Esophagus mucosa (tissue), 1 donor: ENCODE measurements around the gene MCM6. TPM values are rescaled to one million over a fixed set of nuclear protein-coding genes. Genes with fewer than 3 reads are reported as not detected.
"Not testable (repeated sequence)": the region's sequence is repeated elsewhere in the genome, so short reads cannot be mapped to it uniquely, and the experiment has no call there.

Experiments
- ATAC-seq: fragments of 200-7000 bp; cut with Tn5 transposase; one replicate; pipeline ENCODE4 v1.9.1; 2020
- total RNA-seq: library from RNA; stranded (reverse); gene quantifications from one replicate; pipeline ENCODE4 v1.2.4, GENCODE V29; 2023
- donor health status: DM: yes; HTN: yes; CAD: no.

MCM6 gene
- total RNA-seq, 1 donor from 2014 or later = 16.4 TPM

DNA sequence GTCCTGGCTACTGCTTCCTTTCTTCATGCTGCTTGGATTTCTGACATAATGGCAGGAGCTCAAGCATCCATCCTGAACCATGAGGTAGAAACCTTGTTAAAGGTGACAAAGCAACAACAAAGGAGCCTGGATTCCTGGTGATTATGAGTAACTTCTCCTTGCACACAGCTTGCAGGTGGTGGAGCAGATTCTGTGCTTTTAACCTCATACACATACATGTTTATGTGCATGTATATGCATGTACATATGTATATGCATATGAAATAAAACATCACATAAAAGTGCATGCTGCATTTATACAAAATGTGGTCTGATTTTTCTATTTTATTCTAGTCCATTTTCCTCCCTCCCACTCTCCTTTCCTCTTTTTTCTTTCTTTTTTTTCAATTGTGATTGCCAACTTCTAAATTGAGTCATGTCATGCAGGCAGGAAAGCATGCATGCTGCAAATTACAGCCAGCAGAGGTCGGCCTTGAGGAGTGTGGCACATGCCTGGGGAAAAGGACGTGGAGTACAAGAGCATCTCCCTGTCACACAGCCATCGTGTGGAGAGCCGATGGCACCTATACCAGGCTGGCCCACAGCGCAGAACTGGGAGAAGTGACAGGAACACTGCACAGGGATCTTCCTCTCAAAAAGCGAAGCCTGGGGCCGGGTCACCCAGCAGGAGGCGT, 57.2 kb downstream of the MCM6 start:
- peak; percentile 39 for ATAC-seq

- ATAC-seq = no peak
Measured at GRCh38 chr2:135817951-135818350, 58.3 kb downstream of the MCM6 start.

- no peak for ATAC-seq
Measured at GRCh38 chr2:135817466-135817865, 58.8 kb downstream of the MCM6 start.

- no peak for ATAC-seq
Measured at GRCh38 chr2:135815269-135815668, 61.0 kb downstream of the MCM6 start.

DNA sequence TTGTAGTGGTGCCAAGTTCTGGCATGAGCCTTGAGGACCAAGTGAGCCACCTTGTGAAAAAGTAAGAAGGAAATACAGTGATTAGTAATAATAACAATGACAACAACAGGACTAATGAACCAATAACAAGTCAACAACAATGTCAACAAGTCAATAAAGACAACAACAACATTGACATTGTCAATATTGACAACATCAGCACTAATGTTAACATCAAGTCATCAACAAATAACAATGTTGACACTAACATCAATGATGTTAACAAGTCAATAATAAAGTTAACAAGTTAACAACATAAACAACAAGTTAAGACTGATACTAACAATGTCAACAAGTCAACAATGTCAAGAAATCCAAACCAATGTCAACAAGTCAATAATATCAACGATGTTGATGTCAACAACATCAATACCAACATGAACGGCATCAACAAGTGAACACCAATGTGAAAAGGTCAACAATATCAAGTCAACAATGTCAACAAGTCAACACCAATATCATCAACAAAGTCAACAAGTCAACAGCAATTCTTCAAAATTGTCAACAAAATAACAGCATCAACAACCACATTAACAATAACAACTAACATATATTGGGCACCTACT, 63.2 kb downstream of the MCM6 start:
- no peak for ATAC-seq

DNA sequence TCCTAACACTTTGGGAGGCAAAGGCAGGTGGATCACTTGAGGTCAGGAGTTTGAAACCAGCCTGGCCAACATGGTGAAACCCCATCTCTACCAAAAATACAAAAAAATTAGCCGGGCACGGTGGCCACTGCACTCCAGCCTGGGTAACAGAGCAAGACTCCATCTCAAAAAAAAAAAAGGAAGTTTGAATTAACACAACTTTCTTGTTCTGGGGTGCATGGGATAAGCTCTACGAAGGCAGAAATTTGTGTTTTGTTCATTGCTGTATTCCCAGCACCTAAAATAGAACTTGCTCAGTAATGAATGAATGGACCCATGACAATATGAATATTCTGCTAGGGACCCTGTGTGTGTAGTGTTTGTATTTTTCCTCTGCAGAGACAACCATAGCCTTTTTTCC, 68.4 kb downstream of the MCM6 start:
- ATAC-seq = not testable (repeated sequence)

GRCh38 chr2:135803278-135803677, 73.0 kb downstream of the MCM6 start:
- no peak for ATAC-seq

DNA sequence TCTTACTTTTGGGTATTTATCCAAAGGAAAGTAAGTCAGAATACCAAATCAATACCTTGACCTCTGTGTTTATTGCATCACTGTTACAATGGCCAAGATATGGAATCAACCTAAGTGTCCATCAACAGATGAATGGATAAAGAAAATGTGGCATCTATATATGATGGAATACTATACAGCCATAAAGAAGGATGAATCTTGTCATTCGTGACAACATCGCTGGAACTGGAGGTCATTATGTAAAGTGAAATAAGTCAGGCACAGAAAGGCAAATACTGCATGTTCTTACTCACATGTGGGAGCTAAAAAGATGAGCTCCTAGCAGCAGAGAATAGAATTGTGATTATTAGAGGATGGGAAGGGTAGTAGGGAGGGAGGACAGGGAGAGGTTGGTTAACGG, 73.9 kb downstream of the MCM6 start:
- ATAC-seq = no peak

- no peak for ATAC-seq
Measured at GRCh38 chr2:135800513-135801460, 75.5 kb downstream of the MCM6 start.

GRCh38 chr2:135799738-135800137, 76.5 kb downstream of the MCM6 start:
- ATAC-seq = no peak

GRCh38 chr2:135798762-135799161, 77.5 kb downstream of the MCM6 start:
- ATAC-seq = no peak

- no peak for ATAC-seq
Measured at GRCh38 chr2:135798275-135798705, 78.0 kb downstream of the MCM6 start.

DNA sequence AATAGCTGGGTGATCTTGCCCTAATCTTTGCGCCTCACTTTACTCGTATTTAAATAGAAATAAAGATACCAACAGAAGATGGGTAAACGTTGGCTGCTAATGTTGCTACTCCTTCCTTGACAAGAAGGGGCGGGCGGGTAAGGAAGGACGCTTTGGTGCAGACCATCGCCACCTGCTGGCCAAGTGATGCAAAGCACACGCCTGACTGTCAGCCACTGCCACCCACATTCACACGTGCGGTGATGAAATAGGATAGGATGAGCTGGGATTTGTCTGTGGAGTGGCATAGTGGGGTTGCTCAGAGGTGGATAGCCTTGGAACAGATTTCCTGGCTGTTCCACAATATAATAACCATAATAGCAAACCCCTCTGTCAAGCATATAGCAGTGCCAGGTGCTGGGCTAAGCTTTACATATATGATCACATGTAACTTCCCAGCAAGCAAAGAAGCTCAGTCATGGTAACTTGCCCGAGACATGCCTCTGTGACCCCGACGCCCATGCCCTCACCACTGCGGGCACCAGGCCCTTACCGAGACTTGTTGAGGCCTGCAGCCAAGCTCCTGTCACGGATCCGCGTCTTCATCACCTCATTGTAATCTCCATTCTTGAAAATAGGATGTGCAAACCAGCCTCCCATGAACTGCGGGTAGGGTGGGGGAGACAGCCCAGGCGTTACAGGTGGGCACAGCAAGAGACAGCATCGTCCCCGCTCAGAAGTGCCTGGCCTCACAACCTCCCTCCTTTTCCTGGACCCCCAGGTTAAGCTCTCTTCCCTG, 78.6 kb downstream of the MCM6 start:
- ATAC-seq = peak; percentile 92

DNA sequence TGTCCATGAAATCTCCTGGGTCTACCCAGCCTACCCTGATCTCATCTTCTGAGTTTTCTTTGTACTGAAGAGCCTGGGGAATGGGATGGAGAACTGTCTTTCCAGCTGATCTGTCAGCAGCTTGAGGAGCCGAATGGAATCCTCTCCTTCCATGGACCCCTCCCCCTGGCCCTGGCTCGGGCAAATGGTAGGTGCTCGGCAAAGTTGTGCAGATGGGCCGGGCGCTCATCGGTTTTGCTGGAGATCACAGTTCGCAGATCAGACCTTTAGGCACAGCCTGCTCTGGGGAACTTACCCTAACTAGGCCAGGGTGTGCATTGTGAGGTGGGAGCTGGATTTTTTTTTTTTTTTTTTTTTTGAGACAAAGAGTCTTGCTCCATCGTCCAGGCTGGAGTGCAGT, 79.6 kb downstream of the MCM6 start:
- ATAC-seq = no peak

DNA sequence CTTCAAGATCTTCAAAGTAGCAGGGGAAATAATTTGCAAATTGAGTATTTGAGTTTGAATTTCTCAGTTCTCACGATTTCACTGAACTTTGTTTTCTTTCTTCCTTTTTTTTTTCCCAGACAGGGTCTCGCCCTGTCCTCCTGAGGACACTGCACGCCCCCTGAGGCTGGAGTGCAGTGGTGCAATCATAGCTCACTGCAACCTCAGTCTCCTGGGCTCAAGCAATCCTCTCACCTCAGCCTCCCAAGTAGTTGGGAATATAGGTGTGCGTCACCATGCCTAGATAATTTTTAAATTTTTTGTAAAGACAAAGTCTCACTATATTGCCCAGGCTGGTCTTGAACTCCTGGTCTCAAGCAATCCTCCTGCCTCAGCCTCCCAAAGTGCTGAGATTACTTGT, 80.6 kb downstream of the MCM6 start:
- ATAC-seq = not testable (repeated sequence)

- no peak for ATAC-seq
Measured at GRCh38 chr2:135792401-135793150, 83.7 kb downstream of the MCM6 start.

- ATAC-seq = no peak
Measured at GRCh38 chr2:135791418-135792190, 84.6 kb downstream of the MCM6 start.

DNA sequence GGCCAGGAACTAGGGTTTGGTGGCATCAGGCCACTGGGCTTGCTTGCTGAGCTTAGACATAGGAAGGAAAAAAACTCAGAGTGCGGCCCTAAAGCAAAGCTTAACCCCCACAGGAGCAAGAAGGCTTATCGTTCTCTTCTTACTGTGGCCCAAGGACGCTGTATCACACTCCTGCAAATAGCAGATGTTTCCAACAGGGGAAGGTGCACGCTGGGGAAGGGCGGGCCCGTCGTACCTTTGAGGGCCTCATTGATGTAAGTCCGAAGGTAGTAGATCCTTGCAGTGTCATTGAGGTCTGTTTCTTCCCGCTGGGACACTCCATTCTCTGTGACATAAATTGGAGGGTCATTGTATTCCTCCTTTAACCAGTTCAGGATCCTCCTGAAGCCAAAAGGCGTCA, 85.8 kb downstream of the MCM6 start:
- no peak for ATAC-seq
